A673 (cell line): Measurements from ENCODE around the gene KLF7.

ENCODE experiments used
- CTCF ChIP-seq: fragments of 300-800, 200-600 bp; sonication (generic); conservative IDR thresholded peaks from 2 replicates; pipeline ENCODE4 v1.5.1; 2017; ENCODE audit warnings: low read depth, mild to moderate bottlenecking, antibody characterized with exemption, low read length, moderate library complexity, mixed read lengths
- EZH2 ChIP-seq: fragments of 200-600 bp; sonication (generic); IDR thresholded peaks from 2 replicates; pipeline ENCODE4 v1.6.1; 2017; ENCODE audit warnings: borderline replicate concordance, low read depth, mild to moderate bottlenecking, mixed read lengths, antibody characterized with exemption, low read length; ENCODE audit not compliant: poor library complexity, severe bottlenecking

GRCh38 chr2:207045531-207045930 lies 120.2 kb downstream of the KLF7 start:
- no peak for TF ChIP-seq CTCF
- no peak for TF ChIP-seq EZH2
